OCI-M2 (cell line): Measurements from ENCODE around the gene FARSA.
"Not testable (repeated sequence)": the region's sequence is repeated elsewhere in the genome, so short reads cannot be mapped to it uniquely, and the experiment has no call there.

Experiments
- DNase-seq: peaks from one replicate; lab custom pipeline; 2025; ENCODE audit not compliant: unreplicated experiment; lab: John Stamatoyannopoulos, UW

FARSA gene

DNA sequence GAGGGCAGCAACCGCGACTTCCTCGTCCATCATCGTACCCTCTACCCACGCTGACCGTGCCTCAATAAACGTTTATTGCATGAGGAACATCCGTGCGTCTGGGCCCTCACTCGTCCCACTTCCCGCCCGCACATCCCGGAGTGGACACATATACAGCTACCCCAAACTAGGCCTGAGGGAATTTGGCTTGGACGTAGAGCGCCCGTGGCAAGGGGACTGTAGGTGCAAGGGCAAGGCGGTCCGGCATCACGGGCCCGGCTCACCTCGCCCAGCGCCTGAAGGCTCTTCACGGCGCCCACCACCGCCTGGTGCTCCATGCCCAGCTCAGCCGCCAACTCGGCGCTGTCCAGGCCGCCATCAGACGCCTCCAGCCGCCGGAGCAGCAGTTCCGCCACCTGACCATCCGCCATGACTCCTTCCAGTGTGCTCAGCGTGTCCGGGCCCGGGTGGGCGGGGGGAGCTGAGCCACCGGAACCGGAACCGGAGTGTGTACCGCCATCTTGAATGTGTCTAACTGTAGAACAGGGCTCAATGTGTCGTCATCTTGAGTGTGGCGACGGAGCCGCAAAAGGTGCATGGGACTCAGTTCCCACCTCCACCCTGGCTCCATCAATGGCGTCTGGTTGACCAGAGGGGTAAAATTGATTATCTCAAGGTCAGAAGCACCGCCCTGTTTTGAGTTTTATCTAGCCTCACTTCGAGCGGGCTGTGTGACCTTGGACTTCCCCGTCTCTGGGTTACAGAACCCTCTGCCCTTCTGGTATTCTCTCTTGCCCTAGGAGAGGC is at the start of gene FARSA:
TSS of gene FARSA (minus strand) at position 425 of the 786 bp plus-strand sequence. CDS start at position 410, 15 bp downstream.
- DNase-seq: peak; percentile 70

DNA sequence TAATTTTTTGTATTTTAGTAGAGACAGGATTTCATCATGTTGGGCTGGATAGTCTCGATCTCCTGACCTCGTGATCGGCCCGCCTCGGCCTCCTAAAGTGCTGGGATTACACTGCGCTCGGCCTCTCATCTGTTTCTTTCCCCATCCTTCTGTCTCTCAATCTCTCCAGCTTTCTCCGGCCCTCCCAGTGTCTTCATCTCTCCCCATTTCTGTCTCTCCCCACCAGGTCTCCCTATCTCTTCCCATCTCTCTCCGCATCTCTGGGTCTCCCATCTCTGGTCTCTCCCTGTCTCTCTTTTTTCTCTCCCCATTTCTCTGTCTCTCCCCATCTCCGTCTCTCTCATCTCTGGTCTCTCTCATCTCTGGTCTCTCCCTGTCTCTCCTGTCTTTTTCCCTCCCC is 49.6 kb upstream of the FARSA start:
- no peak for DNase-seq

DNA sequence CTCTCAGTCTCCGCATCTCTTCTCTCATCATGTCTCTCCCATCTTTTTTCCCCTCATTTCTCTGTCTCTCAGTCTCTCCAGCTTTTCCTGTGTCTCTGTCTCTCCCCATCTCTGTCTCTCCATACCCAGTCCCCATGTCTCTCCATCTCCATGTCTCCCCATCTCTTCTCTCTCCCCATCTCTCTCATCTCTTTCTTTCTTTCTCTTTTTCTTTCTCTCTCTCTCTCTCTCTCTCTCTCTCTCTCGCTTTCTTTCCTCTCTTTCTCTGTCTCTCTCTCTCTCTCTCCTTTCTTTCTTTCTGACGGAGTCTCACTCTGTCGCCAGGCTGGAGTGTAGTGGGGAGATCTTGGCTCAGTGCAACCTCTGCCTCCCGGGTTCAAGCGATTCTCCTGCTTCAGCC is 49.1 kb upstream of the FARSA start:
- DNase-seq: no peak

DNA sequence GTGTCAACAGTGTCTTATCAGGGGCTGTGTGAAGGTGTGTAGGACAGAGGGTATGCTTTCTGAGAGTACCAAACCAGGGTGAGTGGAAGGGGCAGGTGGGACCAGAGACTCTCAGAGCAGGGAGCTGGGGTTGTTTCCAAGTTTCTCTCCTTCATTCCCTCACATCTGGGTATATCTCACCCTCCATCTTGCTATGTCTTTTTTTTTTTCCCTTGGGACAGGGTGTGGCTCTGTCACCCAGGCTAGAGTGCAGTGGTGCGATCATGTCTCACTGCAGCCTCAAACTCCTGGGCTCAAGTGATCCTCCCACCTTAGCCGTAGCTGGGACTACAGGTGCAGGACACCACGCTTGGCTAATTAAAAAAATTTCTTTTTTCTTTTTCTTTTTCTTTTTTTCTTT is 46.5 kb upstream of the FARSA start:
- no peak for DNase-seq

DNA sequence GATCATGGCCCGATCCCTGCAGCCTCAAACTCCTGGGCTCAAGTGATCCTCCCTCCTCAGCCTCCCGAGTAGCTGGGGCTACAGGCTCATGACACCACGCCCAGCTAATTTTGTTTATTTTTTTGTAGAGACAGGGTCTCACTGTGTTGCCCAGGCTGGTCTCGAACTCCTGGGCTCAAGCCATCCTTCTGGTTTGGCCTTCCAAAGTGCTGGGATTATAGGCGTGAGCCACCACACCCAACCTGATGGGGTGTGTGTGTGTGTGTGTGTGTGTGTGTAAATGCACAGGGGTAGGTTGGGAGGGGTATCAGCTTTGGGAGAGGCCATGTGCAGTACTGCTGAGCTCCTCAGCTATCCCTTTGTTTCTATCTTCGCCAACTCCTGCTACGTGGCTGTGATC is 42.6 kb upstream of the FARSA start:
- DNase-seq: not testable (repeated sequence)

DNA sequence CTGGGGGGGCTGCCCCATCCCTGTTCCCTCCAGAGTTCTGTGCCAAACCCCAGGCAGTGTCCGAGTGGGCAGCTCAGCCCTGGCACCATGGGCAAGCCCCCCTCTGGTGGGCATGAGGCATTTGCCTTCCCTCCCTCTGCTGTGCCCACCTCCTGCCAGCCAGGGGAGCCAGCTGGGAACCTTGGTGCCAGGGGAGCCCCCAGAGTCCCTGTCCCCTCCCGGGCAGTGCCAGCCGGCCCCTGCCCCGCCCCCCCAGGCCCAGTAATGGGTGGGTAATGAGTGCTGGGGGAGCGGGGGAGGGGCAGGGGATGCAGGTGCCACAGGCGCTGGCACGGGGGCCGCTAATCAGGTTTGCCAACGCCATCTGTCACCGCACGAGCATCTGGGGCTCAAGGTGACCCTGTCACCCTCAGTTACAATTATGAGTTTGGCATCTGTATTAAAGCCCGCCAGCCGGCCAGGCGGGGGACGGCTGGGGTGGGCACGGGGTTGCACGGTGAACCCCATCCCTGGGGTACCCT is 41.8 kb upstream of the FARSA start:
- no peak for DNase-seq

DNA sequence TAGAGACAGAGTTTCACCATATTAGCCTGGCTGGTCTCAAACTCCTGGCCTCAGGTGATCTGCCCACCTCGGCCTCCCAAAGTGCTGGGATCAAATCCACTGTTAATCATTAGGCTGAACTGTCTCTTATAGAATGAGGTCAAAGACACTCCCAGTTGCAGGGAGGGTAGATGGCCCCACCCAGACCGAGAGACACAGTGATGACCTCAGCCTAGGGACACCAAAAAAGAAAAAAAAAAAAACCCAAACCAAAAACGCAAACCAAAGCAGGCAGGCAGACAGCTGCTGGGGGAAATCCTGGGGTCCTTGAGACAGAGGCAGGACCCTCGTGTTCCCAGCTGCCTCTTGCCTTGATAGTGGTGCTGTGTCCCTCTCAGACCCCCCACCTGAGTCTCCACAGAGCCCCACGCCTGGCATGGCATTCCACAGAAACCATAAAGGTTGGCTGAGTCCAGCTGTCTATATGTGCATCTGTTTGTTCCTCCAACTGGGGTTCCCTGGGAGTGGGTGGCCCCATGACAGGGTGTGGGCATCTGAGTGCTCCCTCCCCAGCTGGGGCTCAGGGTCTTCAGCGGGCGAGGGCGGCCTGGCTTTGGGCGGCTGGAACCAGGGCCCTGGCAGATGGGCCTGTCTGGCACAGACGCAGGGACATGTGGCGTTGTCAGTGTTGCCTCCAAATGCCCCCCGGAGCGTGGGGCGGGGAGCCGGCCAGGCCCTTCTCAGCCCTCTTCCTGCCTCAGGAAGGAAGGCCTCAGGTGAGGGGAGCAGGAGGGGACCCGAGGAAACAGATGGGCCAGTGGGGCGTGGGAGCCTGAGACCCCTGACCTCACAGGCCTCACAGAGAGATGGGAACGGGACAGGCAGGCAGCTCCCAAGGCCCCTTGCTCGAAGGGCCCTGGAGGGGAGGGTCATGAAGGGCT is 41.0 kb upstream of the FARSA start:
- no peak for DNase-seq

DNA sequence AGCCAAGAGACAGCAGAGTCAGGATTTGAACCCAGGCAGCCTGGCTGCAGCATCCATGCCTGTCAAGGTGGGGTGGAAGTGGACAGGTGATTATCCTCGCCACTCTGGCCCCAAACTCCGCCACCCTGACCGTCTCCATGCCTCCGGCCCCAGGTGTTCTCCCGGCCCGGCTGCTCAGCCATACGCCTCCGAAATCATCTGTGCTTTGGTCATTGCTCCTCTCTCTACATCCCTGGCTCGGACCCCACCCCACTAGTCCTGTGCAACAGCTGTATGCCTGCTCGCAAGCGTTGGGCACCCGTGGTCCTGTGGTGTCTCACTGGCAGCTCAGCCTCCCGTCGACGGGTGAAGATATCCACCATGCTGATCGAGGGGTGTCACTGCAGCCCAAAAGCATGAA is 39.7 kb upstream of the FARSA start:
- no peak for DNase-seq

DNA sequence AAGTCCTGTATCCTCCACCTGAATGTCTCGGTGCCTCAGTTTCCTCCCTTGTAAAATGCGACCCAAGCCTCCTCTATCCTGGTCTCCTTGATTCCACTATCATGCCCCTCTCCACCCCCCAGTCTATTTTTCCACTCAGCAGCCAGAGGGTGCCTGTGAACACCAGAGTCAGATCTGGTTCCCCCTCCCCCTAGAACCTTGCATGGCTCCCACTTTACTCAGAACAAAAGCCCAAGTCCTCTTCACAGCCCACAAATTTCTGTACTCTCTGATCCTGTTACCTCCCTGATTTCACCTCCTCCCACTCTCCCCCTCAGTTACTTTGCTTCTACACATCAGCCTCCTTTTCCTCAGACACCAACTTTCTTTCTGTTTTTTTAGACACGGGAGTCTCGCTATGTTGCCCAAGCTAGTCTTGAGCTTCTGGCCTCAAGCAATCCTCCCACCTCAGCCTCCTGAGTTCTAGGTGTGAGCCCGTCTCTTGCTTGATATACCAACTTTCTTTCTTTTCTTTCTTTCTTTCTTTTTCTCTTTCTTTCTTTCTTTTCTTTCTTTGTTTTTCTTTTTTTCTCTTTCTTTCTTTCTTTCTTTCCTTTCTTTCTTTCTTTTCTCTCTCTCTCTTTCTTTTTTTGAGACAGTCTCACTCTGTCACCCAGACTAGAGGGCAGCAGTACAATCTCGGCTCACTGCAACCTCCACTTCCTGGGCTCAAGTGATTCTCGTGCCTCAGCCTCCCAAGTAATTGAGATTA is 36.7 kb upstream of the FARSA start:
- no peak for DNase-seq

DNA sequence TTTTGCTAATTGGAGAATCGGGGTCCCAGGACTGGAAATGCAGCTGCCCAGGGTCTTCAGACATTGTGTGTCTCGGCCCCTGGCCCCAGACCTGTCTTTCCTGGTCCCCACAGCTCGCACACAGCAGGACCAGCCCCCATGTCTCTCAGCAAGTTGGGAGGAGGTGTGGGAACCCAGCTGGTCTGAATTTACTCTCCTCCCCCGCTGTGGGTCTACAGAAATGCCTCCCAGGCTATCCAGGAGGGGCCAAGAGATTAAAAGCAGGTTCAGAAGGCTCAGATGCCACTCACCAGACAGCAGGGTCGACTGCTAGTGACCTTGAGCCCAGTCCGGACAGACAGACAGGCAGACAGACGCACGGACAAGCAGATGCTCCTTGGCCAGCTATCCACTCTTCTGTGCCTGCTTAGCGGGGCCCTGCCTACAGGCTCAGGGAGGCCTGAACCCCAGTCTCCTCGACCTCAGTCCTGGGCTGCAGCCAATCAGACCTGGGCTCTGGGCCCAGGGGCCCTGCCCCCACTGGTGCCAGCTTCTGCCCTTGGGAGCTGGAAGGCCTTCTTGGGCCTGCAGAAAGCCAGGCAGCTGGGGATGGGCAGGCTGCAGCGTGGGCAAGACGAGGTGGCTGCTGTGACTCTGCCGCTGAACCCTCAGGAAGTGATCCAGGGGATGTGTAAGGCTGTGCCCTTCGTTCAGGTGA is 35.9 kb upstream of the FARSA start, which contains the start of gene DAND5:
TSS of gene DAND5 (plus strand) at position 285 of the 697 bp plus-strand sequence. CDS start at position 370, 85 bp downstream.
- no peak for DNase-seq

DNA sequence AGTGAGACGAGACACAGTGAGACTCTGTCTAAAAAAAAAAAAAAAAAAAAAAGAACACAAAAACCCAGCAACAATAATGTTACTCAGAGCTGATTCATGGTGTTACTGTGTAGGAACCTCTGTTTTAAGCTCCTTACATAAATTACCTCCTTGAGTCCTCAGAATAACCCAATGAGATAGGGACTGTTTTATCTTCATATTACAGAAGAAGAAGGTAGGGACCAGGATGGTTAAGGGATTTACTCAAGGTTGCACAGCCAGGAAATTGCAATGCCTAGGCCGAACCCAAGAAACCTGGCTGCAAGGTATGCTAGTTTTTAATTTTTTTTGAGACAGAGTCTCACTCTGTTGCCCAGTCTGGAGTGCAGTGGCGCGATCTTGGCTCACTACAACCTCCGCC is 34.4 kb upstream of the FARSA start:
- DNase-seq: no peak

DNA sequence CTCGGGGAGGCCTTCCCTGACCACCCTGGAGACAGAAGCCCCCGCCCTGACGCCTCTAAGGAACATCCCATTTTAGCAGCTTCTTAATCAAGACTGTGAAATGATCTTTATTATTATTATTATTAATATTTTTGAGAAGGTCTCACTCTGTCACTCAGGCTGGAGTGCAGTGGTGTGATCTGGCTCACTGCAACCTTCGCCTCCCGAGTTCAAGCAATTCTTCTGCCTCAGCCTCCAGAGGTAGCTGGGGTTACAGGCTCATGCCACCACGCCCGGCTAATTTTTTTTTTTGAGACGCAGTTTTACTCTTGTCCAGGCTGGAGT is 32.3 kb upstream of the FARSA start:
- DNase-seq: no peak

DNA sequence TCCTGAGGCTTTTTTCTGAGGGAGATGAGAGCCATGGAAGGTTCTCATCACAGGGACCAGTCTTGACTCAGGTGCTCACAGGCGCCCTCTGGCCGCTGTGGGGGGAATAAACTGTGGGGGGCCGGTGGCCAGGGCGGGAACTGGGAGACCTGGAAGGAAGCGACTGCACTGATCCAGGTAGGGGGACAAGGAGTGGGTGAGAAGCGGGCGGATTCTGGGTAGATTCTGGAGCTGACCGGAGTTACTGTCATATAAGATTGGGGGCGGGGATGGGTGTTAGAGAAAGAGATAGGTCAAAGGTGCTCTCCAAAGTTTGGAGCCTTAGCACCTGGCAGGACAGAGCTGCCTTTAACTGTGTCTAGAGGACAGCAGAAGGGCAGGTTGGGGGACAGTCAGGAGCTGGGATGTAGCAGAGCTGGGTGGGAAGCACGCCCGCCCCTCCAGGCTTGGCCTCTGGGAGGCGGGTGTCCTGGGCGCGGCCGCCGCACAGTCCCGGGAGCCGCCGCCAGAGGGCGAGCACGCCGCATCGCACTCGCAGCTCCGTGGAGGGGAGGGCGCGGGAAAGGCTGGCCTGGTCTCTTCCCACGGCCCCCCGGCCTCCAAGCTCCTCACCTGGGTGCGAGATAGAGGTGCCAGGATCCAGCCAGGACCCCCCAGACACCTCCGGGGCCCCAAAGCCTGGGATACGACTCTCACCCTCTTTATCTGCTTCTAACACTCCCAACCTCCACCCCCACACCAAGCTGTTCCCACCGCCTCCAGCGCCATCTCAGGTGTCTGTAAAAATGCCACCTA is 31.7 kb upstream of the FARSA start:
- DNase-seq: no peak

DNA sequence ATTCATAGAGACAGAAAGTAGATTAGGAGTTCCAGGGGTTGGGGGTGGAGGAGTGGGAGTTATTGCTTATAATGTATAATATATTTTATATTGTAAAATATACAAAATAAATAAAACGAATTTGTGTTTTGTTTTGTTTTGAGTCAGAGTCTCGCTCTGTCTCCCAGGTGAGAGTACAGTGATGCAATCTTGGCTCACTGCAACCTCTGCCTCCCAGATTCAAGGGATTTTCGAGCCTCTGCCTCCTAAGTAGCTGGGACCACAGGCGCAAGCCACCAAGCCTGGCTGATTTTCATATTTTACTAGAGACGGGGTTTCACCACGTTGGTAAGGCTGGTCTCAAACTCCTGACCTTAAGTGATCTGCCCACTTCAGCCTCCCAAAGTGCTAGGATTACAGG is 26.0 kb upstream of the FARSA start:
- no peak for DNase-seq

DNA sequence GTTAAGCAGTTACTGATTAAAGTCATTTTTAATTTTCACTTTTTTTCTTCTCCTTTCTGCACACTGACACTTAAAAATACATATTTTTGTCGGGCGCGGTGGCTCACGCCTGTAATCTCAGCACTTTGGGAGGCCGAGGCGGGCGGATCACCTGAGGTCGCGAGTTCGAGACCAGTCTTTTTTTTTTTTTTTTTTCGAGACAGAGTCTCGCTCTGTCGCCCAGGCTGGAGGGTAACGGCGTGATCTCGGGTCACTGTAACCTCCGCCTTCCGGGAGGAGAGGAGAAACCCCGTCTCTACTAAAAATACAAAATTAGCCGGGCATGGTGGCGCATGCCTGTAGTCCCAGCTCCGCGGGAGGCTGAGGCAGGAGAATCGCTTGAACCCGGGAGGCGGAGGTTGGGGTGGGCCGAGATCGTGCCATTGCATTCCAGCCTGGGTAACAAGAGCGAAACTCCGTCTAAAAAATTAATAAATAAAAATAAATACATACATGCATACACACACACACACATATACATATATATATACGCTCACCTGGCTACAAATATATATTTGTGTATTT is 24.0 kb upstream of the FARSA start:
- DNase-seq: not testable (repeated sequence)

DNA sequence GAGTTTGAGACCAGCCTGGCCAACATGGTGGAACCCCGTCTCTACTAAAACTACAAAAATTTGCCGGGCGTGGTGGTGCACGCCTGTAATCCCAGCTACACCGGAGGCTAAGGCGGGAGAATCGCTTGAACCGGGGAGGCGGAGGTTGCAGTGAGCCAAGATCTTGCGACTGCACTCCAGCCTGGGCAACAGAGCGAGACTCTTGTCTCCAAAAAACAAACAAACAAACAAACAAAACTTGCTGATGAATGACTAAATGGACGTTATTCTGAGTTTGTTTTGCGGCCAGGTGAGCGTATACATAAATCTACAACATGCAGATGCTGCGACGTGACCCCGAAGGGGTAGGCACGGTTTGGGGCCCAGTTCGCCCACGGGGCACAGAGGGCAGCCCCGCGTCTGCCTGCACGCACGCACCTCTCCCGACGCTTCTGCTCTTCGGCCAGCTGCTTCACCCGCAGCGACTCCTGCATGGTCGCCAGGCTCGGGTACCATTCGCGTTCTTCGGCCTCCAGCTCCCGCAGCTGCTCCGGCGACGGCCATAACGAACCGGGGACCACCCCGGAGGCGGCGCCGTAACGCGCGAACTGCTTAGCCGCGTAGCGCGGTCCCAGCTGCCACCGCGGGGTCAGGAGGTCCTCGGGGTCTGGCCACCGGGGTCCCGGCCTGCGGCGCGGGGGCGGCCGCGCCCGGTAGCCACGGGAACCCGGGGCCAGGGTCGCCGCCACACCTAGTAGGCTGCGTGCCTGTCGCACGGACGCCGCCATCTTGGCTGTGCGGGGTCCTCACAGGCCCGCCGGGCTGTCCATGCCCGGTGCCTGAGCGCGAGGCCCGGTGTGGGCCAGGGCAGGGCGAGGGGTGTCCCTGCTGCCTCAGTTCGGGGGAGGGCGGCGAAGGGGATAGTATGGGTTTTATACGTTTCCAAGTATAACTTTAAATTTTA is 23.2 kb upstream of the FARSA start, which contains the start of gene GADD45GIP1:
TSS of gene GADD45GIP1 (minus strand) at position 778 of the 943 bp plus-strand sequence. CDS start at position 767, 11 bp downstream.
- no peak for DNase-seq

DNA sequence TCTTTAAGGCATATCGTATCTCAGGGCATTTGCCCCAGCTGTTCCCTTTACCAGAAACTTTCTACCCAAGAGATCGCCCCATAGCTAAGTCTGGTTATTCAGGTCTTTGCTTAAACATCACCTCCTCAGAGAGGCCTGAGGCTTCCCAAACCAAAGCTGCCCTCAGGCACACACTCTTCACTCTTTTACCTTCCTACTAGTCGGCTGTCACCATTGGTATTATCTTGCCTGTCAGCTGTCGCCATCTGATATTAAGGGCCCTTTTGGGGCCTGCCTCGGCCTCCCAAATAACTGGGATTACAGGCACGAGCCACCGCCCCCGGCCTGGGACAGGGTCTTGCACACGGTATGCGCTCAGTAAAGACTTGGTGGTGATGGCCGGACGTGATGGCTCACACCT is 22.5 kb upstream of the FARSA start:
- no peak for DNase-seq

DNA sequence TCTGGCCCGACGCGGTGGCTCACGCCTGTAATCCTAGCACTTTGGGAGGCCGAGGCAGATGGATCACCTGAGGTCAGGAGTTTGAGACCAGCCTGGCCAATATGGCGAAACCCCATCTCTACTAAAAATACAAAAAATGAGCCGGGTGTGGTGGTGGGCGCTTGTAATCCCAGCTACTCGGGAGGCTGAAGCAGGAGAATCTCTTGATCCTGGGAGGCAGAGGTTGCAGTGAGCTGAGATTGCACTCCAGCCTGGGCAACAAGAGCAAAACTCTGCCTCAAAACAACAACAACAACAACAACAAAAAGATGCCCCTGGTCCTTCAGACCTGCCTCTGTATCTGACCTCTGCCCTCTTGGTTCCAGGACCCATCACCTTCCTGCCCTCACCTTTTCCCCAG is 22.1 kb upstream of the FARSA start:
- DNase-seq: not testable (repeated sequence)
